AG08395 (cell line): ENCODE measurements around the gene FAU.
A peak's percentile ranks its signal among the peaks of the same experiment; 100 is the strongest.

Experiments
- DNase-seq: peaks from one replicate; pipeline ENCODE4 v3.0.0; 2012; ENCODE audit warnings: mixed read lengths, low spot score

The FAU gene

GRCh38 chr11:65107751-65108468 is 14.0 kb downstream of the FAU start:
- no peak for DNase-seq

- no peak for DNase-seq
Measured at GRCh38 chr11:65107078-65107477, 14.9 kb downstream of the FAU start.

- DNase-seq, result no peak
Measured at GRCh38 chr11:65104628-65105027, 17.3 kb downstream of the FAU start.

GRCh38 chr11:65103476-65103875 is 18.5 kb downstream of the FAU start:
- no peak for DNase-seq

- no peak for DNase-seq
Measured at GRCh38 chr11:65102142-65103095, 19.5 kb downstream of the FAU start.

- DNase-seq, result no peak
Measured at GRCh38 chr11:65100674-65101350, 21.1 kb downstream of the FAU start.

- no peak for DNase-seq
Measured at GRCh38 chr11:65096926-65097325, 25.0 kb downstream of the FAU start.

GRCh38 chr11:65095974-65096806 is 25.7 kb downstream of the FAU start, which contains the start of gene VPS51:
Gene VPS51 (plus strand): TSS chr11:65096214. CDS start chr11:65096251, 37 bp downstream.
- DNase-seq, result peak; percentile 96

- DNase-seq, result no peak
Measured at GRCh38 chr11:65095427-65095826, 26.5 kb downstream of the FAU start.

GRCh38 chr11:65090628-65091027 is 31.3 kb downstream of the FAU start:
- no peak for DNase-seq

- no peak for DNase-seq
Measured at GRCh38 chr11:65089621-65090020, 32.3 kb downstream of the FAU start.

- no peak for DNase-seq
Measured at GRCh38 chr11:65087827-65088226, 34.1 kb downstream of the FAU start.

- no peak for DNase-seq
Measured at GRCh38 chr11:65087216-65087615, 34.7 kb downstream of the FAU start.

GRCh38 chr11:65086809-65087208 is 35.1 kb downstream of the FAU start:
- DNase-seq, result no peak

- DNase-seq, result no peak
Measured at GRCh38 chr11:65085446-65085845, 36.5 kb downstream of the FAU start.

- no peak for DNase-seq
Measured at GRCh38 chr11:65084598-65085375, 37.1 kb downstream of the FAU start.

GRCh38 chr11:65083834-65084597 is 37.9 kb downstream of the FAU start, which contains the start of the genes CDCA5 and ZFPL1:
Gene CDCA5 (minus strand): TSS chr11:65084040. CDS start chr11:65083978, 62 bp downstream.
Gene ZFPL1 (plus strand): TSS chr11:65084222. CDS start chr11:65084699, 477 bp downstream.
- peak; percentile 100 for DNase-seq

GRCh38 chr11:65083134-65083833 is 38.6 kb downstream of the FAU start:
- DNase-seq, result no peak

GRCh38 chr11:65078786-65079342 is 43.1 kb downstream of the FAU start:
- DNase-seq, result no peak
